ENCODE data around the gene MMP20. TPM values are rescaled to one million over a fixed set of nuclear protein-coding genes. Genes with fewer than 3 reads are reported as not detected.

MMP20 gene
- total and polyA plus RNA-seq, 2 donors from 2014 or later, result not detected

DNA sequence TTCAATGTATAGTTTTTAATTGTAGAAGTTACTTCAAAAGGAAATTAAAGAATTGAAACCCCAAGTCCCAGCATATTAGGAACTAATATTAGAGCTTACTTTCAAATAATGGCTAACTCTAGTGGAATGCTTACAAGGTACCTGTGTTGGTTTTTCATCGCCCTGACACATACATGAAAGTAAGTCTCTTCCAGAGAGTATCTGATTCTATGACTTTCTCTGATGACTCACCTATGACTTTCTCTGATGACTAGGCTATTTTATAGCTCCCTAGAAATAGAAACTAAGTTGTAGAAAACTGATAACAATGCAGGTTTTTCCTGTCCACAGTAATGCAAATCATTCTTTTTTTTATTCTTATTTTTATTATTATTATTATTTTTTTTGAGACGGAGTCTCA, 61.0 kb downstream of the MMP20 start:
- Histone ChIP-seq H3K4me1 (ENCODE audit: control insufficient read depth in 2 of 3, insufficient read depth in 2 of 3, low read depth in 1 of 3, low read length in 3 of 3) (peaks cover 0 to 3% (median 0%) of the 10 kb centered on the region in 3 donors), H3K27me3 (ENCODE audit: control insufficient read depth, insufficient read depth, low read length) (no peaks in the 10 kb centered on the region), H3K9me3 (ENCODE audit: control insufficient read depth in 2 of 3, insufficient read depth in 1 of 3, low read length in 3 of 3) (no peaks in the 10 kb centered on the region), H3K4me3 (ENCODE audit: low read length in 3 of 3) (no peak overlapping the region), H3K36me3 (ENCODE audit: control insufficient read depth in 2 of 3, insufficient read depth in 3 of 3, low read length in 3 of 3) (no peaks in the 10 kb centered on the region), H3K27ac (ENCODE audit: low read depth in 2 of 2, low read length in 2 of 2) (no peak overlapping the region), H3K9ac (ENCODE audit: low read length in 3 of 3) (no peak overlapping the region)
- intact Hi-C loops (cut with DNase I), result no loop called here
- FAIRE-seq, result no peak
- DNase-seq, result no peak
- TF ChIP-seq, protein P1, sequence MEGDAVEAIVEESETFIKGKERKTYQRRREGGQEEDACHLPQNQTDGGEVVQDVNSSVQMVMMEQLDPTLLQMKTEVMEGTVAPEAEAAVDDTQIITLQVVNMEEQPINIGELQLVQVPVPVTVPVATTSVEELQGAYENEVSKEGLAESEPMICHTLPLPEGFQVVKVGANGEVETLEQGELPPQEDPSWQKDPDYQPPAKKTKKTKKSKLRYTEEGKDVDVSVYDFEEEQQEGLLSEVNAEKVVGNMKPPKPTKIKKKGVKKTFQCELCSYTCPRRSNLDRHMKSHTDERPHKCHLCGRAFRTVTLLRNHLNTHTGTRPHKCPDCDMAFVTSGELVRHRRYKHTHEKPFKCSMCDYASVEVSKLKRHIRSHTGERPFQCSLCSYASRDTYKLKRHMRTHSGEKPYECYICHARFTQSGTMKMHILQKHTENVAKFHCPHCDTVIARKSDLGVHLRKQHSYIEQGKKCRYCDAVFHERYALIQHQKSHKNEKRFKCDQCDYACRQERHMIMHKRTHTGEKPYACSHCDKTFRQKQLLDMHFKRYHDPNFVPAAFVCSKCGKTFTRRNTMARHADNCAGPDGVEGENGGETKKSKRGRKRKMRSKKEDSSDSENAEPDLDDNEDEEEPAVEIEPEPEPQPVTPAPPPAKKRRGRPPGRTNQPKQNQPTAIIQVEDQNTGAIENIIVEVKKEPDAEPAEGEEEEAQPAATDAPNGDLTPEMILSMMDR (IDR thresholded peaks at IDR 0.05; ENCODE audit: borderline replicate concordance, extremely low read depth, insufficient read depth), result no peak

DNA sequence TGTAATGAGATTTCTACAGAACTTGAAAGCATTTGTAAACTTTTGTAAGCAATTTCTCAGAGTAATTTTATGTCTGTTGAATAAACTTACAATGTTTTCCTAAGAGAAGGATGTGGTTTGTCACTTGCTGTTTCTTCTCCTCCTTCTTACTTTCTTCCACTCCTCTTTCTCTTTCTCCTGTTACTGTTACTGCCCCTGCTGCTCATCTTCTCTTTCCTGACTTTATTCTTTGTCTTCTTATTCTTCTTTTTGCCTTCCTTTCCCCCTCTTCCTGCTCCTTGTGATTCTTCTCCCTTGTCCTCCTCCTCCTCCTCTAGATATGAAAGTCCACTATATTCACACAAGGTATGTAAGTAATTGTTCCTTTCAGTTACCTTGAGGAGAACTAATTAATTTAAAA, 63.5 kb downstream of the MMP20 start:
- intact Hi-C loops (cut with DNase I), result no loop called here
- DNase-seq (no peak), FAIRE-seq (no peak)
- H3K36me3 ChIP-seq (ENCODE audit: control insufficient read depth in 2 of 3, insufficient read depth in 3 of 3, low read length in 3 of 3), result no peaks in the 10 kb centered on the region
- H3K9me3 ChIP-seq (ENCODE audit: control insufficient read depth in 2 of 3, insufficient read depth in 1 of 3, low read length in 3 of 3), result no peaks in the 10 kb centered on the region
- H3K27ac ChIP-seq (ENCODE audit: low read depth in 2 of 2, low read length in 2 of 2), result no peak overlapping the region
- H3K27me3 ChIP-seq (ENCODE audit: control insufficient read depth, insufficient read depth, low read length), result no peaks in the 10 kb centered on the region
- no peak overlapping the region for H3K4me3 ChIP-seq (ENCODE audit: low read length in 3 of 3)
- TF ChIP-seq, protein P1 (IDR thresholded peaks at IDR 0.05; ENCODE audit: borderline replicate concordance, extremely low read depth, insufficient read depth), result no peak
- H3K4me1 ChIP-seq (ENCODE audit: control insufficient read depth in 2 of 3, insufficient read depth in 2 of 3, low read depth in 1 of 3, low read length in 3 of 3), result peaks cover 0 to 3% (median 0%) of the 10 kb centered on the region in 3 donors
- H3K9ac ChIP-seq (ENCODE audit: low read length in 3 of 3), result no peak overlapping the region

DNA sequence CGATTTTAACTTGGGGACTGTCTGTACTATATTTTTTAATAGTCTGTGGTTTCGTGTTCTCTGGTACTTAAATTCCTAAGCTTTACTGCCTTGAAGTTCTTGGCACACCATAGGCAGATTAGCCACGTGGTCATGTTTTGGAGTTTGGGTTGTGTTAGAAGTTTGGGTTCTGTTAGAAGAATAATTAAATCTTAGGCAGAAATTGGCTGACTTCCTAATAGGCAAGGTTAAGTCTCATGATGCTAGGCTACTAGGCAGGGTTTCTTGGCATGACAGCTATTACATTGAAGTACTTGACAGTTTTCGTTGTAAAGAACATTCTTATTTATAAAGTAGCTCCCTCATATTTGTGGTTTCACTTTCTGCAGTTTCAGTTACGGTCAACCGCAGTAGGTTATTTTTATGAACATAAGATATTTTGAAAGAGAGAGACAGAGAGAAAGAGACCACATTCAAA, 64.5 kb downstream of the MMP20 start:
- Histone ChIP-seq H3K27ac (ENCODE audit: low read depth in 2 of 2, low read length in 2 of 2) (peak overlapping the region in 1 of 2 donors; percentile 13), H3K9me3 (ENCODE audit: control insufficient read depth in 2 of 3, insufficient read depth in 1 of 3, low read length in 3 of 3) (no peaks in the 10 kb centered on the region), H3K36me3 (ENCODE audit: control insufficient read depth in 2 of 3, insufficient read depth in 3 of 3, low read length in 3 of 3) (no peaks in the 10 kb centered on the region), H3K27me3 (ENCODE audit: control insufficient read depth, insufficient read depth, low read length) (no peaks in the 10 kb centered on the region), H3K9ac (ENCODE audit: low read length in 3 of 3) (peak overlapping the region in 2 of 3 donors; percentile 2 to 31), H3K4me3 (ENCODE audit: low read length in 3 of 3) (peak overlapping the region in 2 of 3 donors; percentile 40 to 45), H3K4me1 (ENCODE audit: control insufficient read depth in 2 of 3, insufficient read depth in 2 of 3, low read depth in 1 of 3, low read length in 3 of 3) (peaks cover 0 to 3% (median 0%) of the 10 kb centered on the region in 3 donors)
- FAIRE-seq, result peak; percentile 72
- TF ChIP-seq, protein P1 (IDR thresholded peaks at IDR 0.05; ENCODE audit: borderline replicate concordance, extremely low read depth, insufficient read depth), result no peak
- intact Hi-C loops (cut with DNase I), result no loop called here
- DNase-seq, result no peak

DNA sequence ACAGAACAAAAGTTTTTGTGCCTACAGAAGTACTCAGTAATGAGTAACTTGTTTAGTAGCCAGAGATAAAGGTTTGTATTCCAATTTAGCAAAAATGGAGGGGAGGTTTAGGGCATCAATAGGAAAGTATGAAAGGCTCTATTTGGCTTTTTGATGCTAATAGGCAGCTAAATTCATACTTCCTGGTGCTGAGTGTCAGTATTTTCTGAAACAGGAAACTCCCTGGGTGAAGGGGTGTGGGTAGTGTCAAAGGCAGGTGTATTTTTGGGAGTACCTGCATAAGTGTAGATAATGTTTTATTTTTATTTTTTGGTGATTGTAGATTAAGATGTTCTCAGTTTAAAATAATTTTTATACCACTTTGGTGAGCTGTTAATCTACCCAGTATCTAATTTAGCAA, 65.3 kb downstream of the MMP20 start:
- no peak overlapping the region for H3K9ac ChIP-seq (ENCODE audit: low read length in 3 of 3)
- TF ChIP-seq, protein P1 (IDR thresholded peaks at IDR 0.05; ENCODE audit: borderline replicate concordance, extremely low read depth, insufficient read depth), result no peak
- H3K9me3 ChIP-seq (ENCODE audit: control insufficient read depth in 2 of 3, insufficient read depth in 1 of 3, low read length in 3 of 3), result no peaks in the 10 kb centered on the region
- intact Hi-C loops (cut with DNase I), result no loop called here
- peaks cover 0 to 3% (median 0%) of the 10 kb centered on the region in 3 donors for H3K4me1 ChIP-seq (ENCODE audit: control insufficient read depth in 2 of 3, insufficient read depth in 2 of 3, low read depth in 1 of 3, low read length in 3 of 3)
- no peak for FAIRE-seq
- DNase-seq, result no peak
- H3K27me3 ChIP-seq (ENCODE audit: control insufficient read depth, insufficient read depth, low read length), result no peaks in the 10 kb centered on the region
- no peak overlapping the region for H3K27ac ChIP-seq (ENCODE audit: low read depth in 2 of 2, low read length in 2 of 2)
- H3K4me3 ChIP-seq (ENCODE audit: low read length in 3 of 3), result no peak overlapping the region
- H3K36me3 ChIP-seq (ENCODE audit: control insufficient read depth in 2 of 3, insufficient read depth in 3 of 3, low read length in 3 of 3), result no peaks in the 10 kb centered on the region

Measured in kidney (tissue), 14 donors.